Astrocyte (in vitro differentiated cells and primary cell): ENCODE measurements around the gene UGT1A9. TPM values are rescaled to one million over a fixed set of nuclear protein-coding genes. Genes with fewer than 3 reads are reported as not detected.
"Not testable (repeated sequence)": the region's sequence is repeated elsewhere in the genome, so short reads cannot be mapped to it uniquely, and the experiment has no call there.

Source experiments
- DNase-seq: peaks from one replicate; pipeline ENCODE4 v3.0.0-alpha.2; 2010; ENCODE audit warnings: low read depth
- FAIRE-seq: peaks from 2 replicates; lab custom pipeline; 2011; peaks lifted over from hg19 to GRCh38; lab: Jason Lieb, UNC
- H2AFZ ChIP-seq: 2 replicates; pipeline ENCODE4 v1.6.0; 2012; ENCODE audit warnings: low read depth, low read length, inconsistent platforms
- H3K27ac ChIP-seq: 2 replicates; pipeline ENCODE4 v1.5.1; 2011; ENCODE audit warnings: low read depth, low read length, inconsistent platforms
- H3K27me3 ChIP-seq: 2 replicates; pipeline ENCODE4 v1.6.0; 2011; ENCODE audit warnings: low read length, inconsistent platforms; ENCODE audit not compliant: insufficient read depth
- H3K36me3 ChIP-seq: 2 replicates; pipeline ENCODE4 v1.5.1; 2011; ENCODE audit warnings: low read length, inconsistent platforms; ENCODE audit not compliant: insufficient read depth
- H3K4me1 ChIP-seq: 2 replicates; pipeline ENCODE4 v1.5.1; 2011; ENCODE audit warnings: low read length, inconsistent platforms; ENCODE audit not compliant: insufficient read depth
- H3K4me2 ChIP-seq: 2 replicates; pipeline ENCODE4 v1.6.0; 2012; ENCODE audit warnings: low read length, inconsistent platforms
- H3K4me3 ChIP-seq: 2 replicates; pipeline ENCODE4 v1.5.1; 2011; ENCODE audit warnings: low read depth, mild to moderate bottlenecking, low read length, inconsistent platforms; ENCODE audit not compliant: insufficient read depth
- H3K79me2 ChIP-seq: 2 replicates; pipeline ENCODE4 v1.6.0; 2012; ENCODE audit warnings: mild to moderate bottlenecking, low read length, inconsistent platforms; ENCODE audit not compliant: insufficient read depth
- H3K9ac ChIP-seq: 2 replicates; pipeline ENCODE4 v1.6.0; 2012; ENCODE audit warnings: mild to moderate bottlenecking, low read length, inconsistent platforms
- H3K9me3 ChIP-seq: 2 replicates; pipeline ENCODE4 v1.5.1; 2012; ENCODE audit warnings: low read depth, mild to moderate bottlenecking, low read length, inconsistent platforms; ENCODE audit not compliant: insufficient read depth
- H4K20me1 ChIP-seq: 2 replicates; pipeline ENCODE4 v1.6.0; 2012; ENCODE audit warnings: low read length, inconsistent platforms; ENCODE audit not compliant: insufficient read depth
- H3K27ac Mint-ChIP-seq: one replicate; pipeline ENCODE4 v1.8.0; 2021; ENCODE audit warnings: mild to moderate bottlenecking, mixed read lengths; ENCODE audit not compliant: unreplicated experiment
- H3K27me3 Mint-ChIP-seq: one replicate; pipeline ENCODE4 v1.8.0; 2021; ENCODE audit warnings: low read depth, mixed read lengths; ENCODE audit not compliant: unreplicated experiment
- H3K36me3 Mint-ChIP-seq: one replicate; pipeline ENCODE4 v1.8.0; 2021; ENCODE audit warnings: low read depth, mixed read lengths; ENCODE audit not compliant: unreplicated experiment
- H3K4me1 Mint-ChIP-seq: one replicate; pipeline ENCODE4 v1.8.0; 2021; ENCODE audit warnings: low read depth, mixed read lengths; ENCODE audit not compliant: unreplicated experiment
- H3K4me3 Mint-ChIP-seq: one replicate; pipeline ENCODE4 v1.8.0; 2021; ENCODE audit warnings: mild to moderate bottlenecking, moderate library complexity, mixed read lengths; ENCODE audit not compliant: unreplicated experiment
- H3K9me3 Mint-ChIP-seq: one replicate; pipeline ENCODE4 v1.8.0; 2021; ENCODE audit warnings: mild to moderate bottlenecking, mixed read lengths; ENCODE audit not compliant: unreplicated experiment
- EZH2 ChIP-seq: IDR thresholded peaks from 2 replicates; pipeline ENCODE4 v1.6.1; 2012; ENCODE audit warnings: mild to moderate bottlenecking, low read length, inconsistent platforms; ENCODE audit not compliant: insufficient read depth
- total RNA-seq: library from RNA; stranded (reverse); gene quantifications from 2 replicates; pipeline ENCODE4 v1.2.1, GENCODE V29; 2021
- TF ChIP-seq, protein P1 (sequence below): IDR thresholded peaks from 2 replicates; pipeline ENCODE4 v1.5.1; 2011; ENCODE audit warnings: low read depth, mild to moderate bottlenecking, inconsistent platforms, low read length, moderate library complexity; ENCODE audit not compliant: insufficient read depth

The UGT1A9 gene
- total RNA-seq, 1 donor from 2014 or later = not detected

DNA sequence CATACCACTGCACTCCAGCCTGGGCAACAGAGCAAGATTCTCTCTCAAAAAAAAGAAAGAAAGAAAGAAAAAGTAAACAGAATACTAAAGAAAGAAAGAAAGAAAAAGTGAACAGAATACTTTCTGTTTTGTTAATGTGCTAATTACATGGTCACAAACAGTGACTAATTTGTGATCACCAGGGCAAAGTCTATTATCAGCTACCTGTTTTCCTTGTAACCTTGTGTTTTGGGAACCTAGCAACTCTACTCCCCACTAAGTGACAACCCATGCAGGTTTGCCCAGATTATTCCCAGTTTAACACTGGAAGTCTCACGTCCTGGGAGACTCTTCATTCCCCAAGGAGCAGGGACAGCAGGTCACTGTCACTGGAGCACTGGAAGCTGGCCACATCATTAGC is 16.7 kb upstream of the UGT1A9 start:
- no peak for FAIRE-seq

DNA sequence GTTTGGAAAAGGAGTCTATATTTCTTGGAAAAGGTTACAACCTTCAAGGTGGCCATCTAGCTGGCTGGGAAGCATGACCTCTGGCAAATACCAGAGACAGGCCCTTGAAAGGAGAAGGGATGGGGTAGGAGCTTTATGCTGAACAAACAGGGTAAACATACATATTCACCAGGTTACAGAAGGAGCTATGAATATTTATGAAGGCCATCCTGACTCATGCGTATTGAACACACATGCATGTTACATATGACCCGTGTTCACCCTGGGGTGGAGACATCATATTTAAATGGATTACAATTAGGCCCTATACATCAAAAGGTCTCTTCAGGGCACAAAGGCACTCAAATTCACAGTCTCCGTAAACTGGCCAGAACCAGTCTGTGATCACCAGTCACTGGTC is 15.8 kb upstream of the UGT1A9 start:
- not testable (repeated sequence) for H3K4me3 Mint-ChIP-seq, H4K20me1 ChIP-seq, H3K4me2 ChIP-seq, H3K27ac ChIP-seq, H2AFZ ChIP-seq, H3K9me3 Mint-ChIP-seq, H3K9me3 ChIP-seq, H3K9ac ChIP-seq, H3K4me1 Mint-ChIP-seq, FAIRE-seq, H3K79me2 ChIP-seq, DNase-seq, H3K27me3 ChIP-seq, H3K4me1 ChIP-seq, H3K4me3 ChIP-seq, H3K36me3 ChIP-seq, H3K36me3 Mint-ChIP-seq, H3K27ac Mint-ChIP-seq
- peaks cover 13% of the 10 kb centered on the region for H3K27me3 Mint-ChIP-seq

More for the DNA sequence above, 16.7 kb upstream of the UGT1A9 start:
- Mint-ChIP-seq H3K27ac (no peak overlapping the region), H3K4me1 (no peaks in the 10 kb centered on the region), H3K4me3 (no peak overlapping the region), H3K36me3 (no peaks in the 10 kb centered on the region), H3K9me3 (peaks cover 3% of the 10 kb centered on the region), H3K27me3 (peaks cover 12% of the 10 kb centered on the region)
- H3K4me3 ChIP-seq = no peak overlapping the region
- H3K9me3 ChIP-seq = no peaks in the 10 kb centered on the region
- TF ChIP-seq, protein P1, sequence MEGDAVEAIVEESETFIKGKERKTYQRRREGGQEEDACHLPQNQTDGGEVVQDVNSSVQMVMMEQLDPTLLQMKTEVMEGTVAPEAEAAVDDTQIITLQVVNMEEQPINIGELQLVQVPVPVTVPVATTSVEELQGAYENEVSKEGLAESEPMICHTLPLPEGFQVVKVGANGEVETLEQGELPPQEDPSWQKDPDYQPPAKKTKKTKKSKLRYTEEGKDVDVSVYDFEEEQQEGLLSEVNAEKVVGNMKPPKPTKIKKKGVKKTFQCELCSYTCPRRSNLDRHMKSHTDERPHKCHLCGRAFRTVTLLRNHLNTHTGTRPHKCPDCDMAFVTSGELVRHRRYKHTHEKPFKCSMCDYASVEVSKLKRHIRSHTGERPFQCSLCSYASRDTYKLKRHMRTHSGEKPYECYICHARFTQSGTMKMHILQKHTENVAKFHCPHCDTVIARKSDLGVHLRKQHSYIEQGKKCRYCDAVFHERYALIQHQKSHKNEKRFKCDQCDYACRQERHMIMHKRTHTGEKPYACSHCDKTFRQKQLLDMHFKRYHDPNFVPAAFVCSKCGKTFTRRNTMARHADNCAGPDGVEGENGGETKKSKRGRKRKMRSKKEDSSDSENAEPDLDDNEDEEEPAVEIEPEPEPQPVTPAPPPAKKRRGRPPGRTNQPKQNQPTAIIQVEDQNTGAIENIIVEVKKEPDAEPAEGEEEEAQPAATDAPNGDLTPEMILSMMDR = no peak
- no peak for TF ChIP-seq EZH2
- no peak for DNase-seq
- H3K4me2 ChIP-seq = no peak overlapping the region
- no peaks in the 10 kb centered on the region for H3K4me1 ChIP-seq
- no peaks in the 10 kb centered on the region for H4K20me1 ChIP-seq
- H3K9ac ChIP-seq = no peak overlapping the region
- H3K36me3 ChIP-seq = no peaks in the 10 kb centered on the region
- no peaks in the 10 kb centered on the region for H3K27me3 ChIP-seq
- no peak overlapping the region for H2AFZ ChIP-seq
- no peak overlapping the region for H3K27ac ChIP-seq
- no peaks in the 10 kb centered on the region for H3K79me2 ChIP-seq

DNA sequence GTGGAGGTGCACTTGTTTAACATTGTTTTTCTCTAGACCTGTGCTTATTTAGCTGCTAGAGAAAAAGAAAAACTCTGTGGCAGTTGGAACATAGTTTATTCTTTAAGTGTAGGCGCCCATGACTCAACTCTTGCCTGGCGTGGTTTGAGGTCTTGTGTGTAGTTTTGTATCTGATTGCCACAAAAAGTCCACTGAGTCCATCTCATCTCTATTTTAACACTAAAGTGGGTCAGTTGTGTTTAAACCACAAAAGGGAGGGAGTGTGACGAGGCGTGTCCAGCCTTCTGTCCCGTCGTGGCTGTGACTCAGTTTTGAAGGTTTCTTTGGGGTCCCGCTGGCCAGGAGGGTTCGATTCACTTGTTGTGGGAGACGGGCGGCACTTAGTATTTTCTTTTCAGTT is 15.3 kb upstream of the UGT1A9 start:
- Histone ChIP-seq H3K27ac (no peak overlapping the region), H3K4me3 (no peak overlapping the region), H3K4me1 (no peaks in the 10 kb centered on the region), H3K9ac (no peak overlapping the region), H3K36me3 (no peaks in the 10 kb centered on the region), H3K27me3 (no peaks in the 10 kb centered on the region), H3K79me2 (no peaks in the 10 kb centered on the region), H3K9me3 (no peaks in the 10 kb centered on the region), H2AFZ (no peak overlapping the region), H4K20me1 (no peaks in the 10 kb centered on the region), H3K4me2 (no peak overlapping the region)
- Mint-ChIP-seq H3K36me3 (no peaks in the 10 kb centered on the region), H3K4me3 (no peak overlapping the region), H3K9me3 (peaks cover 3% of the 10 kb centered on the region), H3K27me3 (peaks cover 11% of the 10 kb centered on the region), H3K4me1 (no peaks in the 10 kb centered on the region), H3K27ac (no peak overlapping the region)
- TF ChIP-seq, protein P1 = no peak
- TF ChIP-seq EZH2 = no peak
- FAIRE-seq (no peak), DNase-seq (no peak)
